BLaER1 (cell line): ENCODE results near the gene VEGFB.
"Not testable (repeated sequence)": the region's sequence is repeated elsewhere in the genome, so short reads cannot be mapped to it uniquely, and the experiment has no call there.

ENCODE experiments used
- H3K27ac ChIP-seq: shearing (Covaris generic); formaldehyde crosslinking; 2 replicates; pipeline ENCODE4 v1.8.1; 2022
- H3K27me3 ChIP-seq: shearing (Covaris generic); formaldehyde crosslinking; 2 replicates; pipeline ENCODE4 v1.8.1; 2022
- H3K36me3 ChIP-seq: shearing (Covaris generic); formaldehyde crosslinking; 2 replicates; pipeline ENCODE4 v1.8.1; 2022
- H3K4me1 ChIP-seq: shearing (Covaris generic); formaldehyde crosslinking; 2 replicates; pipeline ENCODE4 v1.8.1; 2022
- H3K4me2 ChIP-seq: shearing (Covaris generic); formaldehyde crosslinking; 2 replicates; pipeline ENCODE4 v1.8.1; 2022
- H3K4me3 ChIP-seq: shearing (Covaris generic); formaldehyde crosslinking; 2 replicates; pipeline ENCODE4 v1.8.1; 2022
- H3K9ac ChIP-seq: shearing (Covaris generic); formaldehyde crosslinking; 2 replicates; pipeline ENCODE4 v1.8.1; 2022
- H3K9me3 ChIP-seq: shearing (Covaris generic); formaldehyde crosslinking; 2 replicates; pipeline ENCODE4 v1.8.1; 2022
- H4K20me1 ChIP-seq: shearing (Covaris generic); formaldehyde crosslinking; 2 replicates; pipeline ENCODE4 v1.8.1; 2022
- Cebpa-rat ChIP-seq: shearing (Covaris generic); IDR thresholded peaks from 2 replicates; pipeline ENCODE4 v1.8.1; 2022

The VEGFB gene

DNA sequence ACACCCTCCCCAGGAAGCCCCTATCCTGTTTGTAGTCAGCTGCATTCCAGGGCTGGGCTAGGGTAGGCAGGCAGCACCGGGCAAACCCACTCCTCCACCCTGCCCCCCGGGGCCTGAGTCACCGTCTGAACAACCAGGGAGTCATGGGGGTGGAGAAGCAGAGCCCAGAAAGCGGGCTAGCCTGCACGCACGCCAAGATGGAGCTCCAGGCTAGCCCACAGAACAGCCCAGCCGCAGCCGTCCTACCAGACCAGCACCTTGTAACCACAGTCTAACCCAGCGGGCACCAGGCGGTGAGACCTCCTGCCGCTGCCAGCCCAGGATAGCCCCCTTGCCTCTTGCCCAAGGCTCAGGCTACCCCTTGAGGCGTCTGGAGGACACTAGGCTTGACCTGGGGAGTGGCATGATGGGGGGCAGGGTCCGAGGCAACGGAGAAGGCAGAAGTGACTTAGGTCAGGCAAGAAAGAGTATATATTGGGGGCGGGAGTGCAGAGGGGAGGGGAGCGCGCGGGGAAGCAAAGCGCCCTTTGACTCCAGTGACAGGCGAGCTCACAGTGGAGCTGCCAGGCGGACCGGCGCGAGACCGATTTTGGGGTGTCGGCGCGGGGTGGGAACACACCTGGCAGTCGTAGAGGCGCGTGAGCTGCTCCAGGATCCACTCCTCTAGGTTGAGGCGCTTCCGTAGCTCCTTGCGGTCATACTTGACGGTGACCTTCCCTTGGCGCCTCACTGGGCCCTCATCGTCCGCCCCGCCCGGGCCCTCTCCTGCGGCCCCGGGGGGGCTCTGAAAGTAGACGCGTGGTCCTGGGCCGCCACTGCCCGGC lies 11.6 kb downstream of the VEGFB start:
- peak overlapping the region; percentile 97 for H3K4me3 ChIP-seq
- H3K4me1 ChIP-seq, result peaks cover 69% of the 10 kb centered on the region
- peaks cover 24% of the 10 kb centered on the region for H3K36me3 ChIP-seq
- H3K4me2 ChIP-seq, result peak overlapping the region; percentile 97
- peaks cover 42% of the 10 kb centered on the region for H4K20me1 ChIP-seq
- peak overlapping the region; percentile 97 for H3K9ac ChIP-seq
- no peak for TF ChIP-seq Cebpa-rat
- no peaks in the 10 kb centered on the region for H3K27me3 ChIP-seq
- H3K27ac ChIP-seq, result peak overlapping the region; percentile 97
- H3K9me3 ChIP-seq, result no peaks in the 10 kb centered on the region

DNA sequence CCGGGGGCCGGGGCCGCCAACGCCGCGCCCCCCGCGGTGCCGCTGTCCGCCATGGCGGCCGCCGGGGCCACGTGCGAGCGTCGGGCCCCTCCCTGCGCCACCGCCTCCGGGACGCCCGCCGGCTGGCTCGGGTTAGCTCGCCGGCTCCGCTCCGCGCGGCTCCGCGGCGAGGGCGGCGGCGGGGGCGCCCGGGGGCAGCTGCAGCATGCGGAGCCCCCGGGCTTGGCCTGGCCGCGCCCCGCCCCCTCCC lies 12.2 kb downstream of the VEGFB start:
- not testable (repeated sequence) for H3K27me3 ChIP-seq, H3K9me3 ChIP-seq
- H3K9ac ChIP-seq, result peak overlapping the region; percentile 97
- peaks cover 24% of the 10 kb centered on the region for H3K36me3 ChIP-seq
- H3K4me3 ChIP-seq, result peak overlapping the region; percentile 97
- peaks cover 69% of the 10 kb centered on the region for H3K4me1 ChIP-seq
- H3K4me2 ChIP-seq, result peak overlapping the region; percentile 97; the same call in 1 of the 2 replicates
- peak overlapping the region; percentile 97 for H3K27ac ChIP-seq
- H4K20me1 ChIP-seq, result peaks cover 42% of the 10 kb centered on the region

DNA sequence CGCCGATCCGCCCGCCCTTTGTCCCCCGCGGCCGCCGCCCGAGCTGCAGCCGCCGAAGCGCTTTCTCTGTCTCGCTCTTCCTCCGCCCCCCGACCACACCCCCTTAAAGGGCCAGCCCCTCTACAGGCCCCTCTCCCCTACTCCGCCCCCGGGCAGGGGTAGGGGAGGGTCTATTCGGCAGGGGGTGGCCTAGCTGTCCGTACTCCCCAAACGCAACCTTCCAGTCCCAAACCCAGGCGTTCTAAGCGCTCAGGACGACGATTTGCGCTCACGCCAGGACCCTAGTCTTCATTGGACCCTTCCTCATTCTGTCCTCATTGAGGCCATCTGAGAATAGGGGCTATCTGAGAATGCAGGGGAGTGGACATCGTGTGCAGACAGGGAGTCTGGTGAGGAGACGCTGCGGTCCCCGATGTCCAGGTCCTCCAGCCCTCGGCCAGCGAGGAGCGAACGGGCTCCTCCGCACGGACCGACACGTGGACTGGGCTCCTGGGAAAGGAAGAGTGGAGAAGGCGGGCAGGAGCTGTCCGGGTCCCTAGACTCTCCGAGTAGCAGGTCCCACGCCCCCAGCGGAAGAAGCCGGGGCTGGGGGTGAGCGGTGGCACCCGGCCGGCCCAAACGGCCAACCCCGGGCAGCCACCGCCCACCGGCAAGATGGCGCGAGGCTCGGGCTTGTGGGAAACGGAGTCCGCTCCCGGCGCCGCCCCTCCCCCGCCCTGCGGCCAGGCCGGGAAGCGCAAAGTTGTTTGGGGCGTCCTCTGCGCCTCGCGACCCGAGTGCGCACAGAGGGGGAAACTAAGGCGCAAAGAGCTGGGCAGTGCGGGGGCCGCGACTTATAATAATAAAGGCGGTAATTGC lies 12.7 kb downstream of the VEGFB start, which contains the start of gene PPP1R14B:
Gene PPP1R14B (minus strand): TSS at position 73 of the 858 bp plus-strand sequence. CDS start 270 bp downstream, outside the sequence.
- no peak for TF ChIP-seq Cebpa-rat
- H3K36me3 ChIP-seq, result peaks cover 24% of the 10 kb centered on the region
- peak within 1 kb of the TSS; percentile 97 for H3K27ac ChIP-seq
- H3K27me3 ChIP-seq, result no peaks in the 10 kb centered on the region
- H3K4me1 ChIP-seq, result peaks cover 72% of the 10 kb centered on the region
- H3K9me3 ChIP-seq, result no peaks in the 10 kb centered on the region
- H3K9ac ChIP-seq, result peak within 1 kb of the TSS; percentile 97
- H3K4me3 ChIP-seq, result peak within 1 kb of the TSS; percentile 97
- peaks cover 40% of the 10 kb centered on the region for H4K20me1 ChIP-seq
- peak within 1 kb of the TSS; percentile 97 for H3K4me2 ChIP-seq

DNA sequence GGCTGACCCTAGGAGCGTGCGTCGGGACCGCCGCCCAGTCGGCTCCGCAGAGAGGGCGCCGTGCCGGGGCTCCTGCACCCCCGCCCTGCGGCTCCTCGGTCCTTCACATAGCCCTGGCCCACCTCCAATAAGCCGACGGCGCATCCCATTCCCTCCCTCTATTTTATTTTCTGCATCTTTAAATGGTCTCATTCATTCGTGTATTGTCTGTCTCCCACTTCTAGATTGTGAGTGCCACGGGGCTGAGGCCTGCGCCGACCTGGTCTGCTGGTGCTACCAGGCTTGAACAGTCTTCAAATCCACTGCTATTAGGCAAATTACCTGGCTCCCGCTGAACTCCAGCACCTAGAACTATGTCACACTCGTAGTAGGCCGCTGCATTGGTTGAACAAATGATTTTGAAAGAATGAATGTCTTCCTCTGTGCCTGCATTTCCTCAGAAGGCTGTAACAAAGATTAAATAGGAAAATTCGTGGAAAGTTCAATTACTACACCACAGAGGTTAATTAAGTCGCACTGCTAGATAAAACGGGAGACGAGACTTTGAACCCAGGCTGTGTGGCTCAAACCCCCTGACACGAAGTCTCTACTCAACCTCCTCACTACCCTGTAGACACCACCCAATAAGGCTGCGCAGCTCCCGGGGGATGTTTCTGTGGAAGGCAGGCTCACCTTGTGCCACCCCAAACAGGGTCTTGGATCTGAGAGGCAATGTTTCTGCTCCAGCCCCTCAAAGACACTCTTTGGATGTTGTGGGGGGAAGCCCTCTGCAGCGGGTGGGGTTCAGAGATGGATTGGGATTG lies 13.5 kb downstream of the VEGFB start:
- Histone ChIP-seq H3K36me3 (peaks cover 23% of the 10 kb centered on the region), H3K4me1 (peaks cover 72% of the 10 kb centered on the region), H3K27me3 (no peaks in the 10 kb centered on the region), H3K9ac (peak overlapping the region; percentile 97; the same call in 1 of the 2 replicates), H4K20me1 (peaks cover 39% of the 10 kb centered on the region), H3K27ac (peak overlapping the region; percentile 97), H3K9me3 (no peaks in the 10 kb centered on the region), H3K4me3 (peak overlapping the region; percentile 97), H3K4me2 (peak overlapping the region; percentile 97)
- no peak for TF ChIP-seq Cebpa-rat

DNA sequence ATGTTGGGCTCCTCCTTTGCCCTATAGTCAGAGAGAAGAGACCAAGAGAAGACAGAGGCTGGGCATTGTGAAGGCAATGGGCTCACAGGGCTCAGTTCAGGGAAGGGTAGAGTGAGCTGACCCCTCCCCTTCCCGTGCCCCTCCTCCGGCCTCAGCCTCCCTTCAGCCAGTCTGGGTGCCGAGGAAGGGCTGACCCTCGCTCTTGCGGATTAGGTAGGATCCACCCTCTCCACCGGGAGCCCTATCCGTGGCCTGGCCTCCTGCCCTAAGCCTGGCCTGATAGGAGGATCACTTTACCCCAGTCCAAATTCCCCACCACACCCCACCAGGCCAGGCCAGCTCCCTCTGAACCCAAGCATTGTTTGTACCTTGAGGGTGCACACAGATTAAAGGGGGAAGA lies 14.2 kb downstream of the VEGFB start:
- H3K36me3 ChIP-seq, result peaks cover 16% of the 10 kb centered on the region
- peaks cover 72% of the 10 kb centered on the region for H3K4me1 ChIP-seq
- peak overlapping the region; percentile 97 for H3K27ac ChIP-seq
- peak overlapping the region; percentile 97 for H3K4me2 ChIP-seq
- peak overlapping the region; percentile 86; the same call in 1 of the 2 replicates for H3K9ac ChIP-seq
- no peaks in the 10 kb centered on the region for H3K9me3 ChIP-seq
- TF ChIP-seq Cebpa-rat, result no peak
- H3K27me3 ChIP-seq, result no peaks in the 10 kb centered on the region
- no peak overlapping the region for H3K4me3 ChIP-seq
- H4K20me1 ChIP-seq, result peaks cover 39% of the 10 kb centered on the region

DNA sequence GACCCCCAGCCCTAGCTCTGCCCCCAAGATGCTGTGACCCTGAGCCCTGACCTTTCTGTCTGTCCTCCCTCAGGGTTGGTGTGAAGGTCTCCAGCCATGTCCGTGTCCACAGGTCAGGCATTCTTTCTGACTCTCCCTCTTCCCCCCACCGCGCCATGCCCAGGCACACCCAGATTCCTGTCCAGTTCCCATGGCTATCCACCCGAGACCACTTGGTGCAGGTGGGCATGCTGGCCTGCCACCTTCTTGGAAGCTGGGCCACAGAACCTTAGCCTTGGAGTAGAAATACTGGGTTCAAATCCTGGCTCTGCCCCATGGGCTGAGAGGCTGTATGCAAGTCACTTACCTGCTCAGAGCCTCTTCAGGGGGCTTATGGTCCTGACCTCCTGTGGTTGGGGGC lies 14.7 kb downstream of the VEGFB start:
- H3K27me3 ChIP-seq, result no peaks in the 10 kb centered on the region
- no peak overlapping the region for H3K4me3 ChIP-seq
- H4K20me1 ChIP-seq, result peaks cover 39% of the 10 kb centered on the region
- H3K27ac ChIP-seq, result peak overlapping the region; percentile 97
- no peak for TF ChIP-seq Cebpa-rat
- peak overlapping the region; percentile 97 for H3K4me2 ChIP-seq
- peaks cover 12% of the 10 kb centered on the region for H3K36me3 ChIP-seq
- peaks cover 72% of the 10 kb centered on the region for H3K4me1 ChIP-seq
- peak overlapping the region; percentile 86; the same call in 1 of the 2 replicates for H3K9ac ChIP-seq
- no peaks in the 10 kb centered on the region for H3K9me3 ChIP-seq

DNA sequence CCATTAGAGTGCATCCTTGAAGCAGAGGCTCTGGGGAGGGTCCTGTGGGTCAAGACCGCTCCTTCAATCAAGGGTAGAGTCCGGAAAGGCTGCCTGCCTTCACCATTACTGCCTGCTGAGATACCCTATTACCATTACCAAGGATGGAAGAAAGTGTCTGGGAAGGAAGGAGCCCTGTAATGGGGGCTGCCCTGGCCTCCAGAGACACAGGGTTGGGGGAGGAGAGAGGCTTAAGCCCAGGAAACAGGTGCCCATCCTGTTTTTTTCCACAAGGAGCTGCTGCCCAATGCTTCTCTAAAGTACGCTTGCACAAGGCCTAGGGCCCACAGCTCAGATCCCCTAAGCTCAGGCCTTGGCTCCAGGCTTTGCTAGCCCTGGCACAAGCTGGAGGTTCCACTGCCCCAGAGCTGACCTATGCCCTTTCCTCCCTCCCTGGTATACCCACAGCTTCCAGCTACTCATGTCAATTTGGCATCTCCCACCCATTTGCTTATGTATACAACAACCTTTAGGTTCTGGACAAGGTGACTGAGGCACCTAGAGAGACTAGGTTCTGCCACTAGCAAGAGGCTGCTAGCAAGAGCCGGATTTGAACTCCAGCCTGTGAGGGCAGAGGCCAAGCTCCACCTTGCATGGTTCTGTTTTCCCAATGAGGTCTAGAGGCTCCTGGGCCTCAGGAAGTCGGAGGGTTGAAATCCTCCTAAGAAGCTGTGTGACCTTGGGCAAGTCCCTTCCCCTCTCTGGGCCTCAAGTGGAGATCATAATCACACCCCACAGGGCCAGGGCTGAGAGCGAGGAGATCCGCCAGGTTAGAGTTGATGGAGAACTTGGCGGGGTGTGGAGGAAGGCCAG lies 15.4 kb downstream of the VEGFB start:
- H3K27ac ChIP-seq, result peak overlapping the region; percentile 97
- H3K9me3 ChIP-seq, result no peaks in the 10 kb centered on the region
- H3K4me2 ChIP-seq, result peak overlapping the region; percentile 97
- H3K4me1 ChIP-seq, result peaks cover 70% of the 10 kb centered on the region
- peaks cover 12% of the 10 kb centered on the region for H3K36me3 ChIP-seq
- no peaks in the 10 kb centered on the region for H3K27me3 ChIP-seq
- peak overlapping the region; percentile 92 for H3K4me3 ChIP-seq
- H3K9ac ChIP-seq, result peak overlapping the region; percentile 86
- no peak for TF ChIP-seq Cebpa-rat
- H4K20me1 ChIP-seq, result peaks cover 39% of the 10 kb centered on the region

DNA sequence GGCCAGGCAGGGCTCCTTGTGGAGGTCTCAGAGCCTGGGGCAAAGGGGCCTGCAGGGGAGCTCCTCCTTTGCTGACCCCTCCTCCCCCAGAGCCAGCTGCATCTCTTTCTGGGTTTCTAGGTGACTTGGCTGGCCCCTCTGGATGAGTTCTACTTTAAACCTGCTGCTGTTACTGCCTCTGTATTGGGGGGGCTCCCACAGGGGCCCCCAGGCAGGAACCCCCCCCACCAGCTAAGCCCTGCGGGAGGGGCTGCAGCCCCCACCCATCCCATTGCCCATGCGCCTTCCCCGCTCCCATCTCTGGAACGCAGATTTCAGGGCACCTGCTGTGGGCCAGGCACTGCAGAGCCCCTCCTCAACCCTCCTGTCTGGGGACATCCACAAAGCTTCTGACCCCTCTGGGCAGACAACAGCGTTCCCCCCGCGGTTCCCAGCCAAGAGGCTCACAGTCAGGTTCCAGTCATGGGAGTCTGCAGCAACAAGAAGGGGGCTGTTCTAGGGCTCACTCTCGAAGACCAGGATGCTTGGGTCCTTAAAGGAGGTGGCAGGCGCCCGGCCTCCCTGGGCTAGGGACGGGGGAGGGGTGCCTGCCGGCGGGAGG lies 16.1 kb downstream of the VEGFB start:
- Histone ChIP-seq H3K4me3 (peak overlapping the region; percentile 92), H3K27me3 (no peaks in the 10 kb centered on the region), H3K4me1 (peaks cover 66% of the 10 kb centered on the region), H3K4me2 (peak overlapping the region; percentile 97), H3K9me3 (no peaks in the 10 kb centered on the region), H3K9ac (peak overlapping the region; percentile 86), H3K36me3 (peaks cover 15% of the 10 kb centered on the region), H4K20me1 (peaks cover 35% of the 10 kb centered on the region), H3K27ac (peak overlapping the region; percentile 97)
- no peak for TF ChIP-seq Cebpa-rat
